ENCODE data around the gene CLSTN2.

DNA sequence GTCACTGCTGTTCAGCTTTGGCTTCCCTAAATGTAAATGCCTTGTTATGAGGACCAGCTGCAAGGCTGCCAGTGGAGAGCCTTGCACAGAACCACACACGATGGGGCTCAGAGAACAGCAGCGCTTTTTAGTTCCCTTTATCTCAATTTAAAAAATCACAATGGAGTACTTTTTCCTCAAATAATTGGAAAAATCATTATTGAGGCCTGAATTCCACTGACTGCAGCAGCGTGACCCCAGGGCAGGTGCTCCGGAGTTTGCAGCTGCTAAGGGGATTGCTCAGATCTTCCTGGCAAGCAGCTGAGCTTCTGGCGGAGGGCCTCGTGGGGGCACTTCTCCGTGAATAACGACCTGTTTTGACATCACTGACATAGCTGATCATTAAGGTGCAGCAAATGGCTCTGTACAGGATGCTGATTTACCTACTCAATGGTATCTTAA lies 497.3 kb downstream of the CLSTN2 start:
- TF ChIP-seq POLR2A (IDR thresholded peaks at IDR 0.05) (no peak), POLR2AphosphoS5 (IDR thresholded peaks at IDR 0.05; ENCODE audit: insufficient read depth in 1 of 2, low read depth in 1 of 2) (no peak)

Measured in vagina (tissue), 2 donors.